GM21786 (cell line): ENCODE results near the gene RTN4RL1.
"Not testable (repeated sequence)": the region's sequence is repeated elsewhere in the genome, so short reads cannot be mapped to it uniquely, and the experiment has no call there.

Experiments
- ATAC-seq: cut with Tn5 transposase; IDR thresholded peaks from one replicate; pipeline ENCODE4 v1.9.1; 2021; ENCODE audit not compliant: unreplicated experiment

RTN4RL1 gene

GRCh38 chr17:2004435-2004952 is 20.6 kb downstream of the RTN4RL1 start:
- no peak for ATAC-seq

GRCh38 chr17:2003525-2003924 is 21.6 kb downstream of the RTN4RL1 start:
- no peak for ATAC-seq

GRCh38 chr17:2002767-2003329 is 22.3 kb downstream of the RTN4RL1 start:
- ATAC-seq, result no peak

GRCh38 chr17:1999557-2000251 is 25.4 kb downstream of the RTN4RL1 start:
- ATAC-seq, result no peak

DNA sequence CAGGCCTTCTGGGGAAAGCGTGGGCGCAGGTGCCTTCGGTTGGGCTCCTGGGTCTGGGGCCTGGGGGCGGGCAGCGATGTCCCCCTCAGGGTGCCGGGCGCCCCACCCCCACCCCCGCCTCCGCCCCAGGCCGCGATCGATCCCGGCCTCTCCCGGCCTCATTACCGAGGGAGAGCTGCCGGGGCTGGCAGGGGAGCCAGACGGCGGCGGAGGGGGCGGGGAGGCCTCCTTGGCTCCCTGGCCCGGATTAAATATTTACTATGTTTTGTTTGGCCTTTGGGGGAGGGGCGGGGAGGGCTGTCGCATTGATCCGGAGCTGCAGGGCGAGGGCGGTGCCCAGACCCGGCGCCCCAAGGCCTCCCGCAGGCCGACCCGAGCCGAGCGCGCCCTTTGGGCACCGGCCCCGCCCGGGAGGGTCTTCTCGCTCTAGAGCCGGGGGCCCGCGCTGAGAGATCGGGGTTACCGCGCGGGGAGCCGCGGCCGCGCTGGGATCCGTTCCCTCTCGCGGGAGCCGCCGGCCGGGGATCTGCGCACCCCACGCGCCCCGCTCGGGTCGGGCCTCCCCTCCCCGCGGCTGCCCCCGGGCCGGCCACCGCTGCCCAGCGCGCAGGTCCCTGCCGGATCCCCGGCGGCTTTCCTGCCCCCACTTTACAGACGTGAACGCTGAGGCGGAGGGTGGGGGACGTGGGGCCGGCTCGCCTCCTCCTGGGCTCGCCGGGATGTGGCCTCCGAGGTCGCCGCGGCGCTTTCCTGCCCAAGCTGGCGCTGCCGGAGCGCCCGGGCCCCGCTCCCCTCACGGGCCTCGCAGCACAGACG is 27.0 kb downstream of the RTN4RL1 start:
- no peak for ATAC-seq

GRCh38 chr17:1997289-1997926 is 27.7 kb downstream of the RTN4RL1 start:
- ATAC-seq, result no peak

- no peak for ATAC-seq
Observed at GRCh38 chr17:1996800-1997288, 28.3 kb downstream of the RTN4RL1 start.

DNA sequence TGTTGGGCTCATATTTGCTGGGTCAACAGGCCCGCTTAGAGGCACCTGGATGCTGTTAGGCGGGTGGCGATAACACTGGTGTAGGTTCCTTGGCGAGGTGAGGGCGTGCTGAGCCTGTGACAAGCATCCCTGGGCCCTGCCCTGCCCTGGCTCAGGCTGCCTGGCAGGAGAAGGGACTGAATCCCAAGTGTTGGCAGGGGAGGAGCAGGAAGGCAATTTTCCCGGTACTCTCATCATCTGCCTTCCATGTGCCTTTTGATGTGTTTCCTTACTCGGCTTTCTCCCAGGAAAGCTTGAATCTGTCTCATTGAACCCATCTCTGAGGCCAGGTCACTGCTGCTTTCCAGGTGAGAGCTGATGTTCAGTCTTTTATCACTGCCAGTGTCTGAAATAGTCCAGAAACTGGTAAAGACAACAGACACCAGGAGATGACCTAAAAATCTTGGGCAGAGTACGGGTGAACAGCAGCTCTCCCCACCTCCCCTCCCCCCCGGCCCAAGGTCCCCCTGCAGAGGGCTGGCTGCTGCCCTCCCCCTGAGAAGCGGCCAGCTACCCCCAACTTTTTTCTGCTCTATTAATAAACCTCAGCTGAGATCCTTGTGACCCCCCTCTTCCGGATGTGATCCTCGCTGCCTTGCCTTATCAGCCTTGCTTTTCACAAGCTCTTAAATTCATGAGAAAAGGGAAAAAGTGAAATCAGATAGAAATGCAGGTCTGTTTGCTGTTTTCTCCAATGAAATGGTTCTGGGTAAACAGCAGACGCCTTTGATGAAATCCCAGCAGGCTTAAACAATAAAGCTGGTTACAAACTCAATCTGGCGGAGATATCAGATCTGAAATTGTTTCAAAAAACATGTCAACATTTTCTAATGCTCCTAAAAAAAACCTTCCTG is 29.0 kb downstream of the RTN4RL1 start:
- no peak for ATAC-seq

DNA sequence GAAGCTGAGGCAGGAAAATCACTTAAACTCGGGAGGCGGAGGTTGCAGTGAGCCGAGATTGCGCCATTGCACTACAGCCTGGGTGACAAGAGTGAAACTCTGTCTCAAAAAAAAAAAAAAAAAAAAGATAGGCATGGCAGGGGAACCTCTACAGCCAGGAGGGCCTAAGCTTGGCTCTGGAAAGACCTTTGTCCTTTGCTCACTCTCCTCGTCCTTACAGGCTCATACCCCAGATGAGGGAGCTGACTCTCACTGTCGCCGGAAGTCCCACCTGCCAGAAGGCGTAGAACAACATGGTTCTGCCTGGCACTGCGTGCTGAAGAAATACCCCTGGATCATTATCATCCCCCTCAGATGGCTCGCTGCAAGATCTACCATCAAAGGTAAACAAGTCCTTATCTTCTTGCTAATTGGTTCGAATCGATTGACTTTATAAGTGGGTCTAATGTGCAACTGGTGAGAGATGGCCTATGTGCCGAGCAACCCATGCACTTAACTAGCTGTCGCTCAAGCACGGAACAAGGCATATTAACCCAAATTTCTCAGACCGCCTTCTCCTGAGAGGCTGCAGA is 29.7 kb downstream of the RTN4RL1 start:
- ATAC-seq, result no peak

- no peak for ATAC-seq
Observed at GRCh38 chr17:1994707-1995106, 30.4 kb downstream of the RTN4RL1 start.

DNA sequence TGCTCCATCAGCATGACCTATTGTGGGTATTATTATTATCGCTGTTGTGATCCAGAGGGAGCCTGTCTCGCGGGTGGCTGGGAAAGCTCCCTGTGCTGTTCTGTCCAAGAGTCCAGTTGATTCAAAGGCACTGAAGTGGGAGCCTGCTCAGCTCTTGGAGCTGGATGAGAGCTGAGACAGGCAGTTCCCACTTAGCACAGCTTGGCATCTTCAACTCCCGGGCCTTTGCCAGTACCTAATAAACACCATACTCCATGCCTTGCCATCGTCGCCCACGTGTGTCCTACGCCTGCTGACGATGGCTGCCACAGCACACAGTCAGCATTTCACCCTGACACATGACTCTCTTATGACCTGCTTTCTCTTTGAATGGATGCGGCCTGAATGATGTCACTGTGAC is 32.6 kb downstream of the RTN4RL1 start:
- ATAC-seq, result no peak

GRCh38 chr17:1989135-1989534 is 36.0 kb downstream of the RTN4RL1 start:
- ATAC-seq, result no peak

- ATAC-seq, result no peak
Observed at GRCh38 chr17:1986783-1987451, 38.2 kb downstream of the RTN4RL1 start.

DNA sequence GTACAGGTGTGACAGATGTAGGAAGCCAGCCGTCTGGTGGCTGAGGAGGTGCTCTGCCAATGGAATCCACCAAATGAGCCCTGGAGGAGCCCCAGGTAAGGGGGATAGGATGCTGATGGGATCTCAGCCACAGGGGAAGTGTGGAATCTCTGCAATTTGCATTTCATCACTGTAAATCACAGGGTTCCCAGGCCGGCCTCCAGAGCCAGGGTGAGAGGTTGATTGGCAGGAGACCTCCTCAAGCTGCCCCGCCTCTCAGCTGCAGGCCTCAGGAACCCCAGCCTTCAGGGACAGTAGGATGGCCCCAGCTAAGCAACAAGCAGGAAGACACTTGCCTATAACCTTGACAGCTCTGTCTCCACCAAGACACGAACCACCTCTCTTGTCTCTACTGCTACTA is 39.4 kb downstream of the RTN4RL1 start:
- no peak for ATAC-seq

DNA sequence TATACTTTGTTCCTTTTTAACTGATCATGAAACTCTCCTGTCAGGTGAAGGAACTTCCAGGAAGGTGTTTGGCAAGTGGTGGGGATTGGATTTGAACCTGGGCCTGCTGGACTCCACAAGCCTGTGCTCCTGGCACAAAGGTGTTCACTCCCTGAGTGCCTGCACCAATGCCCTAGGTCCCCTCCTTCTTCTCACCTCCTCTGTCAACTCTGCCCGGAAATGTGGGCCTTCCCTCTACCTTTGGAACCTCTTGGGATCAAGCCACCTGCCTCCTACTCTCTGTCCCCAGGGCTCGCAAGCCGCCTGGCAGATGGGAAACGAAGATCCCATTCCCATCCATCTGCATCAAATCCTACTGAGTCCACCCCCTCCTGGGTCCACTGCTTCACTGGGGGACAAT is 40.0 kb downstream of the RTN4RL1 start:
- ATAC-seq, result no peak

DNA sequence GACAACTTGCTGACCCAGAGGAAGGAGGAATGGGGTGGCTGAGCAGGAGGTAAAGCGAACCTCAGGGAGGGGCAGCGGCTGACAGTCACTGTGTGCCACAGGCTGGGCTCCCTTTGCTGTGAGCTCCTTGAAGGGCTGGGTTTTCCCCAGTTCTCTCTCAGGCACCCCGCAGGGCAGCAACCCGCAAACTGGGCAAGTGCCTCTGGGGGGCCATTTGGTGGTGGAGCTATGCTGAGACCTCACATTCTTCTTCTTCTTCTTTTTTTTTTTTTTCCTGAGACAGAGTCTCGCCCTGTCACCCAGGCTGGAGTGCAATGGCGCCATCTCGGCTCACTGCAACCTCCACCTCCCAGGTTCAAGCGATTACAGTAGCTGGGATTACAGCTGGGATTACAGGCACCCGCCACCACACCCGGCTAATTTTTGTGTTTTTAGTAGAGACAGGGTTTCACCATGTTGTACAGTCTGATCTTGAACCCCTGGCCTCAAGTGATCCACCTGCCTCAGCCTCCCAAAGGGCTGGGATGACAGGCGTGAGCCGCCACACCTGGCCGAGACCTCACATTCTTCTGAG is 42.3 kb downstream of the RTN4RL1 start:
- ATAC-seq, result not testable (repeated sequence)

DNA sequence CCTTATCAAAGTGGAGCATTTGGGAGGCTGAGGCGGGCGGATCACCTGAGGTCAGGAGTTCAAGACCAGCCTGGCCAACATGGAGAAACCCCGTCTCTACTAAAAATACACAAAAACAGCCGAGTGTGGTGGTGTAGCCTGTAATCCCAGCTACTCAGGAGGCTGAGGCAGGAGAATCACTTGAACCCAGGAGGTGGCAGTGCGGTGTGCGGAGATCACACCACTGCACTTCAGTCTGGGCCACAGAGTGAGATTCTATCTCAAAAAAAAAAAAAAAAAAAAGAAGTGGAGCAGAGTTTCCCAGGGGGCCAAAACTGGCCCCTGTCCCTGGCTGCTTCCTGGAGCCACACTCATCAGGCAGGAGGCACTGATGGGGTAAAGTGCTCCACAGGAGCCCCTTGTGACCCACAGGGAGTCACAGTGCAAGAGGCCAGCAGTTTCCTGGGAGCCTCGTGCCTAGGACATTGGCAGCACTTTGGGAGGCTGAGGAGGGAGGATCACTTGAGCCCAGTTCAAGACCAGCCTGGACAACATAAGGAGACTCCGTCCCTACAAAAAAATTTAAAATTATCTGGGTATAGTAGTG is 44.4 kb downstream of the RTN4RL1 start:
- no peak for ATAC-seq

- no peak for ATAC-seq
Observed at GRCh38 chr17:1979182-1979985, 45.8 kb downstream of the RTN4RL1 start.
